Endothelial cell of umbilical vein (primary cell): ENCODE measurements around the gene EIF2S3. TPM values are rescaled to one million over a fixed set of nuclear protein-coding genes. Genes with fewer than 3 reads are reported as not detected.
"Not testable (repeated sequence)": the region's sequence is repeated elsewhere in the genome, so short reads cannot be mapped to it uniquely, and the experiment has no call there.

ENCODE experiments used
- BruUV-seq: library from RNA; stranded (reverse); fragments of 400-500 nt; replicated peaks from 2 replicates; lab custom pipeline; 2021; lab: Mats Ljungman, UMichigan
- CTCF ChIA-PET: fragments of 300-600, 350-600 bp; sonication (Branson Sonifier 250); formaldehyde crosslinking; loops from one replicate; lab custom pipeline; 2021; ENCODE audit warnings: antibody characterized with exemption, inconsistent platforms; lab: Charles Lee
- POLR2A ChIA-PET: fragments of 300-600, 350-600 bp; sonication (Branson Sonifier 250); formaldehyde crosslinking; loops from one replicate; lab custom pipeline; 2021; ENCODE audit warnings: antibody characterized with exemption, inconsistent platforms; lab: Charles Lee
- DNase-seq: peaks from one replicate; pipeline ENCODE4 v3.0.0-alpha.2; 2011; ENCODE audit warnings: low read depth, low spot score
- FAIRE-seq: peaks from 2 replicates; lab custom pipeline; 2011; peaks lifted over from hg19 to GRCh38; lab: Jason Lieb, UNC
- H2AFZ ChIP-seq: 2 replicates; pipeline ENCODE4 v1.6.0; 2012; ENCODE audit warnings: low read depth, low read length, control low read depth, inconsistent platforms
- H3K27ac ChIP-seq: 2 replicates; pipeline ENCODE4 v1.5.1; 2011; ENCODE audit warnings: low read depth, mild to moderate bottlenecking, control low read depth, low read length, moderate library complexity; ENCODE audit not compliant: insufficient read depth
- H3K27me3 ChIP-seq, 2 experiments: 2 replicates each; pipeline versions ENCODE4 v1.6.0 to v1.6.1; 2011; ENCODE audit warnings: low read length in 2 of 2, mixed read lengths in 1 of 2; ENCODE audit not compliant: control insufficient read depth in 2 of 2, insufficient read depth in 2 of 2
- H3K36me3 ChIP-seq, 2 experiments: 2 replicates in 1 of 2; 3 replicates in 1 of 2; pipeline ENCODE4 v1.5.1; 2011; ENCODE audit warnings: low read length in 2 of 2, mild to moderate bottlenecking in 1 of 2, moderate library complexity in 1 of 2; ENCODE audit not compliant: control insufficient read depth in 2 of 2, insufficient read depth in 2 of 2; ENCODE audit errors: extremely low read depth in 1 of 2
- H3K4me1 ChIP-seq: 3 replicates; pipeline ENCODE4 v1.5.1; 2011; ENCODE audit warnings: mild to moderate bottlenecking, low read length; ENCODE audit not compliant: control insufficient read depth, insufficient read depth; ENCODE audit errors: extremely low read depth
- H3K4me2 ChIP-seq: 2 replicates; pipeline ENCODE4 v1.6.1; 2011; ENCODE audit warnings: low read length, control low read depth, mixed read lengths; ENCODE audit not compliant: insufficient read depth
- H3K4me3 ChIP-seq, 3 experiments: fragments of 200-600 bp in 1 of 3; sonication (generic), shearing (Covaris generic) in 1 of 3; replicated peaks in 1 of 3; 2 replicates each; pipeline ENCODE4 v1.5.1; 2011 to 2016; ENCODE audit warnings: control low read depth in 3 of 3, low read length in 3 of 3, mild to moderate bottlenecking in 2 of 3, inconsistent platforms in 1 of 3, low read depth in 1 of 3, moderate library complexity in 1 of 3; ENCODE audit not compliant: insufficient read depth in 1 of 3
- H3K79me2 ChIP-seq: 2 replicates; pipeline ENCODE4 v1.6.0; 2012; ENCODE audit warnings: low read length, inconsistent platforms; ENCODE audit not compliant: control insufficient read depth, insufficient read depth
- H3K9ac ChIP-seq: replicated peaks from 2 replicates; pipeline ENCODE3; 2011; ENCODE audit warnings: low read length, control low read depth; ENCODE audit not compliant: insufficient read depth; ENCODE audit errors: extremely low read depth
- H3K9me1 ChIP-seq: replicated peaks from 3 replicates; pipeline ENCODE4 v1.6.0; 2011; ENCODE audit warnings: mild to moderate bottlenecking, low read length; ENCODE audit not compliant: control insufficient read depth, insufficient read depth; ENCODE audit errors: extremely low read depth
- H3K9me3 ChIP-seq: replicated peaks from 2 replicates; pipeline ENCODE4 v1.5.1; 2012; ENCODE audit warnings: low read length, inconsistent platforms; ENCODE audit not compliant: control insufficient read depth, insufficient read depth
- H4K20me1 ChIP-seq: replicated peaks from 2 replicates; pipeline ENCODE3; 2011; ENCODE audit warnings: mild to moderate bottlenecking, low read length; ENCODE audit not compliant: control insufficient read depth, insufficient read depth; ENCODE audit errors: extremely low read depth
- EZH2 ChIP-seq: IDR thresholded peaks from 2 replicates; pipeline ENCODE4 v1.6.1; 2012; ENCODE audit warnings: borderline replicate concordance, low read depth, mild to moderate bottlenecking, moderate library complexity, low read length, inconsistent platforms; ENCODE audit not compliant: severe bottlenecking
- FOS ChIP-seq: IDR thresholded peaks from 2 replicates; pipeline ENCODE4 v1.6.1; 2011; ENCODE audit warnings: mild to moderate bottlenecking, low read length, moderate library complexity, borderline replicate concordance; ENCODE audit not compliant: insufficient read depth
- GATA2 ChIP-seq: IDR thresholded peaks from 2 replicates; pipeline ENCODE4 v1.7.0; 2011; ENCODE audit warnings: low read depth, mild to moderate bottlenecking, moderate library complexity, mixed read lengths, low read length; ENCODE audit not compliant: insufficient read length, insufficient read depth
- JUN ChIP-seq: IDR thresholded peaks from 2 replicates; pipeline ENCODE4 v1.6.1; 2011; ENCODE audit warnings: borderline replicate concordance, low read depth; ENCODE audit not compliant: insufficient read length, insufficient read depth
- MYC ChIP-seq: IDR thresholded peaks from one replicate; pipeline ENCODE4 v1.6.1; 2011; ENCODE audit warnings: mild to moderate bottlenecking, low read depth, low read length
- POLR2A ChIP-seq: IDR thresholded peaks from 2 replicates; pipeline ENCODE4 v1.6.1; 2012; ENCODE audit warnings: low read depth, mild to moderate bottlenecking, control low read depth, low read length
- POLR2AphosphoS5 ChIP-seq: IDR thresholded peaks from 2 replicates; pipeline ENCODE4 v1.6.1; 2012; ENCODE audit warnings: low read depth, mild to moderate bottlenecking, control low read depth, low read length, moderate library complexity; ENCODE audit not compliant: insufficient read depth
- dilution Hi-C: fragments of 300-500 bp; cut with MboI; formaldehyde crosslinking; loops from one replicate; pipeline ENCODE4 v1.15.0; 2019; ENCODE audit warnings: low sequenced_read_pairs; ENCODE audit not compliant: extremely low pct_ligation_motif_present
- intact Hi-C: fragments of 100-400 bp; cut with micrococcal nuclease; formaldehyde crosslinking; loops from one replicate; pipeline ENCODE4 v1.10.0; 2022
- polyA plus RNA-seq, 4 experiments: library from polyadenylated mRNA; depleted of rRNA in 3 of 4; stranded (reverse) in 3 of 4; unstranded in 1 of 4; fragments of >200 nt; gene quantifications; 2 replicates each; pipeline versions ENCODE4 v1.2.1 to v1.2.3, GENCODE V29; 2011 to 2012; ENCODE audit warnings: missing spikeins in 1 of 4
- total RNA-seq: library from RNA; stranded (reverse); gene quantifications from 2 replicates; pipeline ENCODE4 v1.2.3, GENCODE V29; 2021
- TF ChIP-seq, protein P1 (sequence below): IDR thresholded peaks from 2 replicates; pipeline ENCODE4 v1.6.1; 2011; ENCODE audit not compliant: insufficient read depth, insufficient read length
- TF ChIP-seq, protein P2 (sequence below), 2 donors: IDR thresholded peaks; 1 replicate in 1 of 2; 2 replicates in 1 of 2; pipeline ENCODE4 v1.5.1; 2011; ENCODE audit warnings: low read length in 2 of 2, mild to moderate bottlenecking in 2 of 2, moderate library complexity in 2 of 2, control low read depth in 1 of 2, inconsistent platforms in 1 of 2, low read depth in 1 of 2; ENCODE audit not compliant: insufficient read depth in 1 of 2; ENCODE audit errors: extremely low read depth in 1 of 2

EIF2S3 gene
- total and polyA plus RNA-seq, 2 donors (not counting 3 experiments of a cell fraction or from before 2014, with no cell fraction given) = 35.8 to 161 TPM

DNA sequence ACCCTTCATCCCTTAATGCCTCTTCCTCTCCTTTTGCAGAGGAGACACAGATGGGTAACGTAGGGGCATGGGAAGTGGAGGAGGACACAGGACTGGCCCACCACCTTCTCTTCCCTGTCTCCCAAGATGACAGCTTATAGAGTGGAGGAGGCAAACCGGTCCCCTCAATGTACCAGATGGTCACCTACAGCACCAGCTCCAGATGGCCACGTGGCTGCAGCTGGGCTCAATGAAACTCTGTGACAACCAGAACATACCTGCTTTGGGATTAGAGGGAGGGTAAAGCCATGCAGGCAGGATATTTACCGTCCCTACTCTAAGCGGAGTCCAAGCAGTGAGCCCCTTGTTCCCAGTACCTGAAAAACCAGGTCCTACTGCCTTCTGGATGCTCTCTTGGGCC lies 20.3 kb upstream of the EIF2S3 start:
- no peaks in the 10 kb centered on the region for H3K4me1 ChIP-seq
- dilution Hi-C loops = no loop called here
- no peaks in the 10 kb centered on the region for H3K9me1 ChIP-seq
- H2AFZ ChIP-seq = no peak overlapping the region
- intact Hi-C loops = no loop called here
- FAIRE-seq = no peak
- H3K9ac ChIP-seq = no peak overlapping the region
- POLR2A ChIA-PET = no interaction called here
- H4K20me1 ChIP-seq = no peaks in the 10 kb centered on the region
- H3K27me3 ChIP-seq = no peaks in the 10 kb centered on the region
- CTCF ChIA-PET = interaction anchor here (1.4 kb wide), 1 partner anchor 9 kb away, joined by 5 read pairs; no protein-coding TSS in a partner anchor
- H3K9me3 ChIP-seq = no peaks in the 10 kb centered on the region
- DNase-seq = no peak
- no peak overlapping the region for H3K4me3 ChIP-seq
- H3K79me2 ChIP-seq = no peaks in the 10 kb centered on the region
- no TSS peak for BruUV-seq
- H3K27ac ChIP-seq = no peak overlapping the region
- no peak overlapping the region for H3K4me2 ChIP-seq
- no peaks in the 10 kb centered on the region for H3K36me3 ChIP-seq
- TF ChIP-seq EZH2 (no peak), MYC (no peak), FOS (no peak)

DNA sequence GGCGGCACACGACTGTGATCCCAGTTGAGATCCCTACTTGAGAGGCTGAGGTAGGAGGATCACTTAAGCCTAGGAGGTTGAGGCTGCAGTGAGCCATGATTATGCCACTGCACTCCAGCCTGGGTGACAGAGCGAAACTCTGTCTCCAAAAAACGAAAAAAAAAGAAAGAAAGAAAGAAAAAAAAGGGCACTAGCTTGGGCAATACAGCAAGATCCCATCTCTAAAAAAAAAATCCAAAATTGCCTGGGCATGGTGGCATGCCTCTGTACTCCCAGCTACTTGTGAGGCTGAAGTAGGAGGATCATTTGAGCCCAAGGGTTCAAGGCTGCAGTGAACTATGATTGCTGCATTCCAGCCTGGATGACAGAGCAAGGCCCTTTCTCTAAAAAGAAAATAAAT lies 17.0 kb upstream of the EIF2S3 start:
- no peaks in the 10 kb centered on the region for H3K9me1 ChIP-seq
- intact Hi-C loops (no loop called here), dilution Hi-C loops (no loop called here)
- H3K4me2 ChIP-seq = no peak overlapping the region
- FAIRE-seq (peak; percentile 8), DNase-seq (no peak)
- BruUV-seq = no TSS peak
- no peaks in the 10 kb centered on the region for H4K20me1 ChIP-seq
- H3K27ac ChIP-seq = no peak overlapping the region
- H3K4me1 ChIP-seq = no peaks in the 10 kb centered on the region
- no peaks in the 10 kb centered on the region for H3K36me3 ChIP-seq
- H3K27me3 ChIP-seq = no peaks in the 10 kb centered on the region
- TF ChIP-seq MYC (no peak), JUN (no peak), EZH2 (no peak), POLR2A (no peak), FOS (no peak), POLR2AphosphoS5 (no peak), GATA2 (no peak)
- TF ChIP-seq, protein P1, sequence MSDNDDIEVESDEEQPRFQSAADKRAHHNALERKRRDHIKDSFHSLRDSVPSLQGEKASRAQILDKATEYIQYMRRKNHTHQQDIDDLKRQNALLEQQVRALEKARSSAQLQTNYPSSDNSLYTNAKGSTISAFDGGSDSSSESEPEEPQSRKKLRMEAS = no peak
- TF ChIP-seq, protein P2, sequence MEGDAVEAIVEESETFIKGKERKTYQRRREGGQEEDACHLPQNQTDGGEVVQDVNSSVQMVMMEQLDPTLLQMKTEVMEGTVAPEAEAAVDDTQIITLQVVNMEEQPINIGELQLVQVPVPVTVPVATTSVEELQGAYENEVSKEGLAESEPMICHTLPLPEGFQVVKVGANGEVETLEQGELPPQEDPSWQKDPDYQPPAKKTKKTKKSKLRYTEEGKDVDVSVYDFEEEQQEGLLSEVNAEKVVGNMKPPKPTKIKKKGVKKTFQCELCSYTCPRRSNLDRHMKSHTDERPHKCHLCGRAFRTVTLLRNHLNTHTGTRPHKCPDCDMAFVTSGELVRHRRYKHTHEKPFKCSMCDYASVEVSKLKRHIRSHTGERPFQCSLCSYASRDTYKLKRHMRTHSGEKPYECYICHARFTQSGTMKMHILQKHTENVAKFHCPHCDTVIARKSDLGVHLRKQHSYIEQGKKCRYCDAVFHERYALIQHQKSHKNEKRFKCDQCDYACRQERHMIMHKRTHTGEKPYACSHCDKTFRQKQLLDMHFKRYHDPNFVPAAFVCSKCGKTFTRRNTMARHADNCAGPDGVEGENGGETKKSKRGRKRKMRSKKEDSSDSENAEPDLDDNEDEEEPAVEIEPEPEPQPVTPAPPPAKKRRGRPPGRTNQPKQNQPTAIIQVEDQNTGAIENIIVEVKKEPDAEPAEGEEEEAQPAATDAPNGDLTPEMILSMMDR (IDR thresholded peaks at IDR 0.05; ENCODE audit: extremely low read depth in 1 of 2, insufficient read depth in 1 of 2, low read depth in 1 of 2, low read length in 2 of 2) = no peak
- no peaks in the 10 kb centered on the region for H3K9me3 ChIP-seq
- ChIA-PET CTCF (no interaction called here), POLR2A (no interaction called here)
- no peak overlapping the region for H2AFZ ChIP-seq
- no peak overlapping the region for H3K4me3 ChIP-seq
- no peaks in the 10 kb centered on the region for H3K79me2 ChIP-seq
- no peak overlapping the region for H3K9ac ChIP-seq

DNA sequence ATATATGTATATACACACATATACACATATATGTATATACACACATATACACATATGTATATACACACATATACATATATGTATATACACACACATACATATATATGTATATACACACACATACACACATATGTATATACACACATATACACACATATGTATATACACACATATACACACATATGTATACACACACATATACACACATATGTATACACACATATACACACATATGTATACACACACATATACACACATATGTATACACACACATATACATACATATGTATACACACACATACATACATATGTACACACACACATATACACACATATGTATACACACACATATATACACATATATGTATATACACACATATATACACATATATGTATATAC lies 8.7 kb upstream of the EIF2S3 start:
- FAIRE-seq, H3K4me1 ChIP-seq, H3K79me2 ChIP-seq, BruUV-seq, H3K36me3 ChIP-seq, POLR2A ChIA-PET, H3K9me1 ChIP-seq, intact Hi-C loops, H3K4me2 ChIP-seq, CTCF ChIA-PET, H2AFZ ChIP-seq, H3K9me3 ChIP-seq, DNase-seq, H3K27ac ChIP-seq, H4K20me1 ChIP-seq, dilution Hi-C loops, H3K9ac ChIP-seq, H3K27me3 ChIP-seq, H3K4me3 ChIP-seq: not testable (repeated sequence)
